ENCODE measurements around the gene KRTAP5-1.

DNA sequence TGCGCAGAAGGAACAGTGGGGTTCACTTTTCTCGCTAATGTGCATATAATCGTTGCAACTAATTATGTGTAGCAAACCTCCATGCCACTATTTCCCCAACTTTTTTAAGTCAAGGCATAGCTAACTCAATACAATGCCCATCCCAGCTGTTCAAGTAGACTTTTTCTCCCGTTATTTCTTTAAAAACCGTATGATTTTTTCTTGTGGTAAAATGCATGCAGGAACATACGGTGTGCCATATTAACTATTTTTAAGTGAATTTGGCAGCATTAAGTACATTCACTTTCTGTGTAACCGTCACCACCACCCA is 10.2 kb downstream of the KRTAP5-1 start:
- no peak for TF ChIP-seq EZH2phosphoT487 (IDR thresholded peaks at IDR 0.05; ENCODE audit: borderline replicate concordance, low read length)
- no peak; the same call in 1 of the 2 replicates for TF ChIP-seq CTCF (conservative IDR thresholded peaks at IDR 0.05; ENCODE audit: low read depth, low read length)
